GM19025 (cell line): ENCODE measurements around the gene ALAS1.
A peak's percentile ranks its signal among the peaks of the same experiment; 100 is the strongest.

ENCODE experiments used
- ATAC-seq: cut with Tn5 transposase; IDR thresholded peaks from one replicate; pipeline ENCODE4 v1.9.1; 2021; ENCODE audit warnings: mild to moderate bottlenecking, low read depth, moderate library complexity; ENCODE audit not compliant: unreplicated experiment

The ALAS1 gene

GRCh38 chr3:52246728-52247408 lies 48.9 kb downstream of the ALAS1 start:
- no peak for ATAC-seq

- no peak for ATAC-seq
Observed at GRCh38 chr3:52247409-52248164, 49.6 kb downstream of the ALAS1 start.

GRCh38 chr3:52248165-52248541 lies 50.2 kb downstream of the ALAS1 start:
- no peak for ATAC-seq

- no peak for ATAC-seq
Observed at GRCh38 chr3:52248816-52249547, 51.0 kb downstream of the ALAS1 start.

GRCh38 chr3:52249683-52250082 lies 51.7 kb downstream of the ALAS1 start:
- ATAC-seq, result no peak

GRCh38 chr3:52250122-52250521 lies 52.2 kb downstream of the ALAS1 start:
- no peak for ATAC-seq

GRCh38 chr3:52253314-52254304 lies 55.6 kb downstream of the ALAS1 start:
- ATAC-seq, result peak; percentile 88

GRCh38 chr3:52254608-52255007 lies 56.6 kb downstream of the ALAS1 start:
- ATAC-seq, result no peak

- ATAC-seq, result no peak
Observed at GRCh38 chr3:52256159-52256558, 58.2 kb downstream of the ALAS1 start.

GRCh38 chr3:52256622-52257021 lies 58.7 kb downstream of the ALAS1 start:
- ATAC-seq, result no peak

GRCh38 chr3:52257911-52258310 lies 60.0 kb downstream of the ALAS1 start:
- no peak for ATAC-seq

GRCh38 chr3:52259035-52259434 lies 61.1 kb downstream of the ALAS1 start:
- no peak for ATAC-seq

GRCh38 chr3:52259448-52259847 lies 61.5 kb downstream of the ALAS1 start:
- ATAC-seq, result no peak

- ATAC-seq, result no peak
Observed at GRCh38 chr3:52262447-52262846, 64.5 kb downstream of the ALAS1 start.
